Measurements from ENCODE around the gene SNW1. TPM values are rescaled to one million over a fixed set of nuclear protein-coding genes. Genes with fewer than 3 reads are reported as not detected.
"Not testable (repeated sequence)": the region's sequence is repeated elsewhere in the genome, so short reads cannot be mapped to it uniquely, and the experiment has no call there.

The SNW1 gene
- 57.0 and 58.7 TPM in 2 replicates for total RNA-seq

- peak; percentile 57 for DNase-seq (ENCODE audit: low read depth)
These were observed at the start of gene SNW1 for GRCh38 chr14:77760381-77761204. TSS of gene SNW1 (minus strand) at chr14:77761156. CDS start at chr14:77761127, 29 bp downstream.

- DNase-seq (ENCODE audit: low read depth) = no peak
These were observed 48.1 kb upstream of the SNW1 start for GRCh38 chr14:77809011-77809410.

GRCh38 chr14:77808250-77808649 is 47.3 kb upstream of the SNW1 start:
- no peak for DNase-seq (ENCODE audit: low read depth)

- DNase-seq (ENCODE audit: low read depth) = no peak
These were observed 44.8 kb upstream of the SNW1 start for GRCh38 chr14:77805706-77806105.

- no peak for DNase-seq (ENCODE audit: low read depth)
These were observed 43.6 kb upstream of the SNW1 start for GRCh38 chr14:77804592-77804991.

- no peak for DNase-seq (ENCODE audit: low read depth)
These were observed 39.9 kb upstream of the SNW1 start for GRCh38 chr14:77800814-77801213.

GRCh38 chr14:77799863-77800730 is 39.1 kb upstream of the SNW1 start, which contains the start of gene ADCK1:
TSS of gene ADCK1 (plus strand) at chr14:77800109. CDS start at chr14:77818979, 18,870 bp downstream.
- DNase-seq (ENCODE audit: low read depth) = peak; percentile 53

- not testable (repeated sequence) for DNase-seq (ENCODE audit: low read depth)
These were observed 38.5 kb upstream of the SNW1 start for GRCh38 chr14:77799456-77799855.

- no peak for DNase-seq (ENCODE audit: low read depth)
These were observed 33.4 kb upstream of the SNW1 start for GRCh38 chr14:77794357-77794756.

- DNase-seq (ENCODE audit: low read depth) = not testable (repeated sequence)
These were observed 32.3 kb upstream of the SNW1 start for GRCh38 chr14:77793255-77793654.

- DNase-seq (ENCODE audit: low read depth) = no peak
These were observed 30.3 kb upstream of the SNW1 start for GRCh38 chr14:77791225-77791600.

- no peak for DNase-seq (ENCODE audit: low read depth)
These were observed 29.7 kb upstream of the SNW1 start for GRCh38 chr14:77790566-77791224.

GRCh38 chr14:77786148-77786547 is 25.2 kb upstream of the SNW1 start:
- no peak for DNase-seq (ENCODE audit: low read depth)

- peak; percentile 45 for DNase-seq (ENCODE audit: low read depth)
These were observed 21.2 kb upstream of the SNW1 start for GRCh38 chr14:77782202-77782601.

- DNase-seq (ENCODE audit: low read depth) = not testable (repeated sequence)
These were observed 13.0 kb upstream of the SNW1 start for GRCh38 chr14:77773966-77774365.

- not testable (repeated sequence) for DNase-seq (ENCODE audit: low read depth)
These were observed 7.6 kb upstream of the SNW1 start for GRCh38 chr14:77768442-77769069.

- no peak for DNase-seq (ENCODE audit: low read depth)
These were observed 3.0 kb upstream of the SNW1 start for GRCh38 chr14:77763978-77764377.

- no peak for DNase-seq (ENCODE audit: low read depth)
These were observed 2.4 kb upstream of the SNW1 start for GRCh38 chr14:77763316-77763715.

- DNase-seq (ENCODE audit: low read depth) = peak; percentile 95
These were observed 412 bp upstream of the SNW1 start for GRCh38 chr14:77761205-77761931.

GRCh38 chr14:77752799-77753516 is 8.0 kb downstream of the SNW1 start:
- DNase-seq (ENCODE audit: low read depth) = no peak
